Glutamatergic neuron (in vitro differentiated cells): ENCODE data around the gene VAPA. TPM values are rescaled to one million over a fixed set of nuclear protein-coding genes. Genes with fewer than 3 reads are reported as not detected.
A peak's percentile ranks its signal among the peaks of the same experiment; 100 is the strongest.
"Not testable (repeated sequence)": the region's sequence is repeated elsewhere in the genome, so short reads cannot be mapped to it uniquely, and the experiment has no call there.

Experiments used
- DNase-seq: peaks from one replicate; pipeline ENCODE4 v3.0.0; 2022
- H3K27ac Mint-ChIP-seq: one replicate; pipeline ENCODE4 v1.8.0; 2020; ENCODE audit warnings: mild to moderate bottlenecking, mixed read lengths, inconsistent platforms; ENCODE audit not compliant: unreplicated experiment
- H3K27me3 Mint-ChIP-seq: one replicate; pipeline ENCODE4 v1.8.0; 2020; ENCODE audit warnings: mild to moderate bottlenecking, moderate library complexity, mixed read lengths, inconsistent platforms; ENCODE audit not compliant: unreplicated experiment
- H3K36me3 Mint-ChIP-seq: one replicate; pipeline ENCODE4 v1.8.0; 2020; ENCODE audit warnings: mild to moderate bottlenecking, mixed read lengths, inconsistent platforms; ENCODE audit not compliant: unreplicated experiment
- H3K4me1 Mint-ChIP-seq: one replicate; pipeline ENCODE4 v1.8.0; 2020; ENCODE audit warnings: mild to moderate bottlenecking, low read depth, mixed read lengths, inconsistent platforms; ENCODE audit not compliant: unreplicated experiment
- H3K4me3 Mint-ChIP-seq: one replicate; pipeline ENCODE4 v1.8.0; 2020; ENCODE audit warnings: mild to moderate bottlenecking, mixed read lengths, inconsistent platforms; ENCODE audit not compliant: unreplicated experiment
- H3K9me3 Mint-ChIP-seq: one replicate; pipeline ENCODE4 v1.8.0; 2020; ENCODE audit warnings: mild to moderate bottlenecking, moderate library complexity, mixed read lengths, inconsistent platforms; ENCODE audit not compliant: unreplicated experiment
- CTCF ChIP-seq: fragments of 200-600 bp; sonication (generic); IDR thresholded peaks from one replicate; pipeline ENCODE4 v1.5.0; 2021; ENCODE audit not compliant: partially characterized antibody, unreplicated experiment
- total RNA-seq: library from RNA; stranded (reverse); fragmentation: NEBNext Ultra II Directional; extraction: Animal tissue kit (Norgen Biotek cat#: 25700); gene quantifications from one replicate; pipeline ENCODE4 v1.2.1, GENCODE V29; 2021; ENCODE audit not compliant: unreplicated experiment

VAPA gene
- total RNA-seq, 1 donor from 2014 or later, result 187 TPM

- peaks cover 10% of the 10 kb centered on the region for H3K27me3 Mint-ChIP-seq
- peaks cover 17% of the 10 kb centered on the region for H3K4me1 Mint-ChIP-seq
- TF ChIP-seq CTCF, result no peak
- H3K4me3 Mint-ChIP-seq, result no peak overlapping the region
- no peak overlapping the region for H3K27ac Mint-ChIP-seq
- peaks cover 15% of the 10 kb centered on the region for H3K9me3 Mint-ChIP-seq
- no peak for DNase-seq
- no peaks in the 10 kb centered on the region for H3K36me3 Mint-ChIP-seq
These were observed 3.2 kb upstream of the VAPA start for GRCh38 chr18:9910661-9911060.

- Mint-ChIP-seq H3K9me3 (peaks cover 15% of the 10 kb centered on the region), H3K27me3 (peaks cover 10% of the 10 kb centered on the region)
These were observed 2.6 kb upstream of the VAPA start for GRCh38 chr18:9911226-9911625.

GRCh38 chr18:9912285-9912684, 1.5 kb upstream of the VAPA start:
- H3K36me3 Mint-ChIP-seq, DNase-seq, H3K4me3 Mint-ChIP-seq: not testable (repeated sequence)

More at GRCh38 chr18:9911226-9911625, 2.6 kb upstream of the VAPA start:
- Mint-ChIP-seq H3K36me3 (no peaks in the 10 kb centered on the region), H3K4me3 (no peak overlapping the region), H3K27ac (no peak overlapping the region), H3K4me1 (peaks cover 23% of the 10 kb centered on the region)
- no peak for TF ChIP-seq CTCF
- DNase-seq, result no peak

GRCh38 chr18:9913151-9913525, 678 bp upstream of the VAPA start:
- no peak for DNase-seq
- peaks cover 16% of the 10 kb centered on the region for H3K4me1 Mint-ChIP-seq
- H3K36me3 Mint-ChIP-seq, result no peaks in the 10 kb centered on the region
- H3K9me3 Mint-ChIP-seq, result peaks cover 15% of the 10 kb centered on the region
- no peak for TF ChIP-seq CTCF
- H3K27me3 Mint-ChIP-seq, result peaks cover 10% of the 10 kb centered on the region
- peak overlapping the region; percentile 89 for H3K4me3 Mint-ChIP-seq
- H3K27ac Mint-ChIP-seq, result peak overlapping the region; percentile 97

More at GRCh38 chr18:9912285-9912684, 1.5 kb upstream of the VAPA start:
- Mint-ChIP-seq H3K27me3 (peaks cover 10% of the 10 kb centered on the region), H3K27ac (peak overlapping the region; percentile 97), H3K4me1 (peaks cover 23% of the 10 kb centered on the region), H3K9me3 (peaks cover 15% of the 10 kb centered on the region)

GRCh38 chr18:9914334-9914583, 443 bp downstream of the VAPA start:
- peaks cover 16% of the 10 kb centered on the region for H3K4me1 Mint-ChIP-seq
- H3K36me3 Mint-ChIP-seq, result no peaks in the 10 kb centered on the region
- peaks cover 15% of the 10 kb centered on the region for H3K9me3 Mint-ChIP-seq
- H3K4me3 Mint-ChIP-seq, result peak overlapping the region; percentile 9
- H3K27ac Mint-ChIP-seq, result no peak overlapping the region
- DNase-seq, result peak; percentile 54
- no peak for TF ChIP-seq CTCF
- H3K27me3 Mint-ChIP-seq, result peaks cover 10% of the 10 kb centered on the region
